Spleen (tissue), 7 donors: ENCODE results near the gene ITPR2.

Source experiments
- POLR2A ChIP-seq, 3 donors: fragments of 450-650 bp; IDR thresholded peaks; one replicate each; pipeline ENCODE4 v1.5.1; 2017; ENCODE audit warnings: antibody characterized with exemption in 3 of 3, mild to moderate bottlenecking in 1 of 3
- POLR2AphosphoS5 ChIP-seq, 3 donors: sonication (generic); formaldehyde crosslinking; IDR thresholded peaks; one replicate each; pipeline ENCODE4 v1.5.1; 2017; ENCODE audit warnings: antibody characterized with exemption in 3 of 3
- TF ChIP-seq, protein P1 (sequence below), 11 experiments: fragments of 200-600 bp in 7 of 11; fragments of 450-650 bp in 4 of 11; sonication (generic) in 4 of 11; IDR thresholded peaks in 8 of 11; conservative IDR thresholded peaks in 3 of 11; 1 replicate in 7 of 11; 2 replicates in 4 of 11; pipeline versions ENCODE4 v1.4.0 to v1.8.0; 2016 to 2021; ENCODE audit warnings: antibody characterized with exemption in 11 of 11, inconsistent platforms in 4 of 11, mild to moderate bottlenecking in 1 of 11
- donor health status: DM: no; HTN: no; CAD: no; lungs with moderate emphysema.
- donor health status: DM: no; HTN: no; CAD: no.
- donor health status: DM: no; HTN: no; CAD: no.

GRCh38 chr12:26684101-26684500 is 148.9 kb downstream of the ITPR2 start:
- TF ChIP-seq POLR2AphosphoS5 (IDR thresholded peaks at IDR 0.05) (no peak), POLR2A (IDR thresholded peaks at IDR 0.05) (no peak)
- TF ChIP-seq, protein P1, sequence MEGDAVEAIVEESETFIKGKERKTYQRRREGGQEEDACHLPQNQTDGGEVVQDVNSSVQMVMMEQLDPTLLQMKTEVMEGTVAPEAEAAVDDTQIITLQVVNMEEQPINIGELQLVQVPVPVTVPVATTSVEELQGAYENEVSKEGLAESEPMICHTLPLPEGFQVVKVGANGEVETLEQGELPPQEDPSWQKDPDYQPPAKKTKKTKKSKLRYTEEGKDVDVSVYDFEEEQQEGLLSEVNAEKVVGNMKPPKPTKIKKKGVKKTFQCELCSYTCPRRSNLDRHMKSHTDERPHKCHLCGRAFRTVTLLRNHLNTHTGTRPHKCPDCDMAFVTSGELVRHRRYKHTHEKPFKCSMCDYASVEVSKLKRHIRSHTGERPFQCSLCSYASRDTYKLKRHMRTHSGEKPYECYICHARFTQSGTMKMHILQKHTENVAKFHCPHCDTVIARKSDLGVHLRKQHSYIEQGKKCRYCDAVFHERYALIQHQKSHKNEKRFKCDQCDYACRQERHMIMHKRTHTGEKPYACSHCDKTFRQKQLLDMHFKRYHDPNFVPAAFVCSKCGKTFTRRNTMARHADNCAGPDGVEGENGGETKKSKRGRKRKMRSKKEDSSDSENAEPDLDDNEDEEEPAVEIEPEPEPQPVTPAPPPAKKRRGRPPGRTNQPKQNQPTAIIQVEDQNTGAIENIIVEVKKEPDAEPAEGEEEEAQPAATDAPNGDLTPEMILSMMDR (IDR thresholded peaks at IDR 0.05 in 8 of 11, conservative IDR thresholded peaks at IDR 0.05 in 3 of 11): no peak
